GM12878 (cell line): ENCODE data around the gene ATP6V1G3. TPM values are rescaled to one million over a fixed set of nuclear protein-coding genes. Genes with fewer than 3 reads are reported as not detected.

Experiments
- ATAC-seq: fragments of 200-7000 bp; cut with Tn5 transposase; 3 replicates; pipeline ENCODE4 v1.9.1; 2020; ENCODE audit warnings: mild to moderate bottlenecking, moderate library complexity
- BruUV-seq: library from RNA; stranded (reverse); fragments of 400-500 nt; replicated peaks from 2 replicates; lab custom pipeline; 2021; lab: Mats Ljungman, UMichigan
- CTCF ChIA-PET: fragments of 300-600 bp; sonication (Branson Sonifier 250); formaldehyde crosslinking; extraction: SDS; loops from one replicate; lab custom pipeline; 2021; ENCODE audit warnings: inconsistent platforms; lab: Yijun Ruan, JAX
- POLR2A ChIA-PET: fragments of 350-600 bp; formaldehyde crosslinking; extraction: SDS; loops from one replicate; lab custom pipeline; 2021; ENCODE audit warnings: inconsistent platforms; lab: Charles Lee
- RAD21 ChIA-PET: fragments of 300-600 bp; sonication (Branson Sonifier 250); formaldehyde crosslinking; loops from one replicate; lab custom pipeline; 2023; ENCODE audit warnings: antibody characterized with exemption; ENCODE audit not compliant: unreplicated experiment; lab: Charles Lee
- SMC1A ChIA-PET: fragments of 300-600 bp; sonication (Branson Sonifier 250); formaldehyde crosslinking; loops from one replicate; lab custom pipeline; 2023; ENCODE audit not compliant: unreplicated experiment, uncharacterized antibody; lab: Charles Lee
- DNase-seq: peaks from one replicate; pipeline ENCODE4 v3.0.0-alpha.2; 2011; ENCODE audit warnings: low read depth, low spot score
- FAIRE-seq: peaks from 3 replicates; lab custom pipeline; 2011; peaks lifted over from hg19 to GRCh38; lab: Jason Lieb, UNC
- H2AFZ ChIP-seq: 2 replicates; pipeline ENCODE4 v1.6.0; 2011; ENCODE audit warnings: low read depth, low read length, control low read depth; ENCODE audit not compliant: control insufficient read depth
- H3K27ac ChIP-seq: 2 replicates; pipeline ENCODE4 v1.5.1; 2011; ENCODE audit warnings: control low read depth; ENCODE audit not compliant: control insufficient read depth, insufficient read depth
- H3K27me3 ChIP-seq, 2 experiments: replicated peaks in 1 of 2; 2 replicates each; pipeline versions ENCODE4 v1.6.0 to v1.6.1; 2011; ENCODE audit warnings: low read length in 1 of 2; ENCODE audit not compliant: control insufficient read depth in 2 of 2, insufficient read depth in 2 of 2
- H3K36me3 ChIP-seq, 2 experiments: 2 replicates each; pipeline ENCODE4 v1.5.1; 2011; ENCODE audit warnings: low read length in 1 of 2; ENCODE audit not compliant: control insufficient read depth in 2 of 2, insufficient read depth in 2 of 2
- H3K4me1 ChIP-seq: 2 replicates; pipeline ENCODE4 v1.6.1; 2011; ENCODE audit warnings: mild to moderate bottlenecking, low read length, moderate library complexity, mixed read lengths; ENCODE audit not compliant: control insufficient read depth, insufficient read depth
- H3K4me2 ChIP-seq: 2 replicates; pipeline ENCODE4 v1.6.0; 2011; ENCODE audit warnings: control low read depth; ENCODE audit not compliant: control insufficient read depth, insufficient read depth
- H3K4me3 ChIP-seq: fragments of 200-600 bp; sonication (generic); 2 replicates; pipeline ENCODE4 v1.5.1; 2016
- H3K79me2 ChIP-seq: 2 replicates; pipeline ENCODE4 v1.6.0; 2011; ENCODE audit warnings: low read length; ENCODE audit not compliant: control insufficient read depth, insufficient read depth
- H3K9ac ChIP-seq: 2 replicates; pipeline ENCODE4 v1.8.0; 2011; ENCODE audit warnings: low read length, control low read depth, mixed read lengths; ENCODE audit not compliant: control insufficient read depth, insufficient read depth
- H3K9me3 ChIP-seq: replicated peaks from 3 replicates; pipeline ENCODE4 v1.5.1; 2011; ENCODE audit warnings: mild to moderate bottlenecking, low read length; ENCODE audit not compliant: control insufficient read depth, insufficient read depth
- H4K20me1 ChIP-seq: 2 replicates; pipeline ENCODE4 v1.6.0; 2011; ENCODE audit not compliant: control insufficient read depth, insufficient read depth
- ATF7 ChIP-seq: fragments of 450-650 bp; IDR thresholded peaks from 2 replicates; pipeline ENCODE4 v1.6.1; 2016; ENCODE audit warnings: low read depth, mild to moderate bottlenecking
- BRCA1 ChIP-seq: IDR thresholded peaks from 2 replicates; pipeline ENCODE4 v1.6.1; 2011; ENCODE audit warnings: low read depth, low read length, improper control_type of control experiment
- CBX3 ChIP-seq: fragments of 200-600 bp; sonication (generic); IDR thresholded peaks from 2 replicates; pipeline ENCODE4 v1.6.1; 2016; ENCODE audit warnings: low read depth, borderline replicate concordance
- CREM ChIP-seq: IDR thresholded peaks from 2 replicates; pipeline ENCODE4 v1.6.1; 2014; ENCODE audit warnings: antibody characterized with exemption, low read depth
- MEF2A ChIP-seq: IDR thresholded peaks from 2 replicates; pipeline ENCODE4 v1.6.1; 2011; ENCODE audit warnings: low read depth, mild to moderate bottlenecking, low read length, moderate library complexity; ENCODE audit not compliant: insufficient read depth
- MEF2B ChIP-seq: fragments of 450-650 bp; IDR thresholded peaks from 2 replicates; pipeline ENCODE4 v1.6.1; 2018; ENCODE audit warnings: mild to moderate bottlenecking, moderate library complexity; ENCODE audit not compliant: partially characterized antibody, poor library complexity, severe bottlenecking
- NKRF ChIP-seq: fragments of 450-650 bp; conservative IDR thresholded peaks from 2 replicates; pipeline ENCODE4 v1.6.1; 2017; ENCODE audit warnings: mild to moderate bottlenecking, moderate library complexity
- RAD51 ChIP-seq: fragments of 450-650 bp; IDR thresholded peaks from 2 replicates; pipeline ENCODE4 v1.6.1; 2016; ENCODE audit warnings: moderate library complexity, mild to moderate bottlenecking, inconsistent platforms
- SIN3A ChIP-seq: IDR thresholded peaks from 2 replicates; pipeline ENCODE4 v1.6.1; 2012; ENCODE audit warnings: low read depth, low read length, improper control_type of control experiment
- SREBF2 ChIP-seq: IDR thresholded peaks from 2 replicates; pipeline ENCODE4 v1.6.1; 2012; ENCODE audit warnings: mild to moderate bottlenecking, low read length
- TCF12 ChIP-seq: IDR thresholded peaks from 2 replicates; pipeline ENCODE4 v1.6.1; 2011; ENCODE audit warnings: low read depth, mild to moderate bottlenecking, low read length
- YY1 ChIP-seq: IDR thresholded peaks from 2 replicates; pipeline ENCODE4 v1.6.1; 2011; ENCODE audit warnings: low read depth, mild to moderate bottlenecking, low read length
- ZBTB40 ChIP-seq: fragments of 450-650 bp; IDR thresholded peaks from 2 replicates; pipeline ENCODE4 v1.6.1; 2016; ENCODE audit warnings: mild to moderate bottlenecking, moderate library complexity, borderline replicate concordance
- ZNF622 ChIP-seq: fragments of 450-650 bp; IDR thresholded peaks from 2 replicates; pipeline ENCODE4 v1.6.1; 2017; ENCODE audit warnings: mild to moderate bottlenecking, inconsistent platforms
- ZSCAN29 ChIP-seq: fragments of 450-650 bp; IDR thresholded peaks from 2 replicates; pipeline ENCODE4 v1.6.1; 2017; ENCODE audit warnings: mild to moderate bottlenecking, moderate library complexity
- WGBS: methylation state at CpG from one replicate; pipeline ENCODE4 v1.1.6; 2016; ENCODE audit warnings: low lambda C conversion rate; ENCODE audit not compliant: insufficient replicate concordance, insufficient coverage; ENCODE audit errors: missing lambda C conversion rate; 5-methylcytosine and 5-hydroxymethylcytosine counted together
- in situ Hi-C: fragments of 300-500 bp; cut with MboI; formaldehyde crosslinking; loops from 9 replicates; pipeline ENCODE4 v1.14.3; 2018; ENCODE audit warnings: mixed read lengths
- intact Hi-C: fragments of 100-400 bp; cut with micrococcal nuclease; formaldehyde crosslinking; loops from one replicate; pipeline ENCODE4 v1.14.2; 2022; ENCODE audit not compliant: unreplicated experiment
- polyA plus RNA-seq, 11 experiments: library from polyadenylated mRNA; depleted of rRNA in 4 of 11; unstranded in 6 of 11; stranded (reverse) in 5 of 11; fragments of >200 nt; fragmentation: Nextera tagmentation in 4 of 11; fragmentation: Illumina TruSeq in 1 of 11; extraction: Ambion mirVana in 4 of 11; extraction: Trizol in 1 of 11; gene quantifications; 1 replicate in 1 of 11; 2 replicates in 10 of 11; pipeline versions ENCODE4 v1.2.1 to v1.2.3, GENCODE V29; 2011 to 2016; ENCODE audit warnings: inconsistent platforms in 2 of 11, missing spikeins in 2 of 11, low read depth in 1 of 11
- total RNA-seq, 4 experiments: library from RNA; depleted of rRNA in 3 of 4; stranded (reverse); fragments of >200 nt in 3 of 4; fragmentation: Illumina TruSeq in 1 of 4; extraction: Trizol in 1 of 4; gene quantifications; 2 replicates each; pipeline versions ENCODE4 v1.2.1 to v1.2.3, GENCODE V29; 2013 to 2021

The ATP6V1G3 gene
- total and polyA plus RNA-seq, 10 of the 15 experiments (the other 5 are each of a cell fraction or from before 2014, with no cell fraction given) = 0.22 TPM; not detected in 9

GRCh38 chr1:198493329-198493728 is 47.2 kb downstream of the ATP6V1G3 start:
- H2AFZ ChIP-seq = no peak overlapping the region
- H3K9me3 ChIP-seq = no peaks in the 10 kb centered on the region
- H3K4me2 ChIP-seq = no peak overlapping the region
- ChIA-PET CTCF (interaction anchor here (0.7 kb wide), 1 partner anchor 193 kb away, joined by 3 read pairs; no protein-coding TSS in a partner anchor), RAD21 (no interaction called here), SMC1A (interaction anchor here (1.0 kb wide), 1 partner anchor 27 kb away, joined by 3 read pairs; no protein-coding TSS in a partner anchor), POLR2A (no interaction called here)
- H3K4me3 ChIP-seq = no peak overlapping the region
- in situ Hi-C loops = no loop called here
- H3K36me3 ChIP-seq = no peaks in the 10 kb centered on the region
- H3K9ac ChIP-seq = no peak overlapping the region
- H3K79me2 ChIP-seq = no peaks in the 10 kb centered on the region
- H3K27me3 ChIP-seq = no peaks in the 10 kb centered on the region
- FAIRE-seq (no peak), ATAC-seq (no peak), DNase-seq (no peak)
- H3K27ac ChIP-seq = no peak overlapping the region
- no peaks in the 10 kb centered on the region for H4K20me1 ChIP-seq
- WGBS = 77% methylated on average over 10 of the region's 10 CpGs
- intact Hi-C loops = no loop called here
- H3K4me1 ChIP-seq = peaks cover 4% of the 10 kb centered on the region; the same call in 1 of the 2 replicates
- no peak for TF ChIP-seq CREM
- TF ChIP-seq CBX3 = no peak
- no peak for TF ChIP-seq TCF12
- TF ChIP-seq ZNF622 = no peak
- TF ChIP-seq ATF7 = no peak
- TF ChIP-seq SREBF2 = no peak
- no peak for TF ChIP-seq NKRF
- no peak for TF ChIP-seq BRCA1
- TF ChIP-seq RAD51 = no peak
- TF ChIP-seq MEF2A = no peak
- no peak for TF ChIP-seq MEF2B
- TF ChIP-seq ZBTB40 = no peak
- TF ChIP-seq ZSCAN29 = no peak
- no peak for TF ChIP-seq SIN3A
- no peak for TF ChIP-seq YY1
- no TSS peak for BruUV-seq
